HG02970 (cell line): Measurements from ENCODE around the gene C3.

ENCODE experiments used
- ATAC-seq: cut with Tn5 transposase; IDR thresholded peaks from one replicate; pipeline ENCODE4 v1.9.1; 2021; ENCODE audit warnings: mild to moderate bottlenecking, moderate library complexity, moderate number of reproducible peaks; ENCODE audit not compliant: unreplicated experiment, low FRiP score

The C3 gene

GRCh38 chr19:6732803-6733337, 12.4 kb upstream of the C3 start:
- ATAC-seq, result no peak

GRCh38 chr19:6731822-6732221, 11.4 kb upstream of the C3 start:
- no peak for ATAC-seq

- ATAC-seq, result no peak
Measured at GRCh38 chr19:6730941-6731670, 10.7 kb upstream of the C3 start.

GRCh38 chr19:6730153-6730804, 9.8 kb upstream of the C3 start:
- no peak for ATAC-seq

- no peak for ATAC-seq
Measured at GRCh38 chr19:6729573-6730152, 9.2 kb upstream of the C3 start.

GRCh38 chr19:6728346-6728745, 7.9 kb upstream of the C3 start:
- no peak for ATAC-seq

GRCh38 chr19:6725513-6726231, 5.2 kb upstream of the C3 start:
- ATAC-seq, result no peak

GRCh38 chr19:6724631-6725492, 4.4 kb upstream of the C3 start:
- ATAC-seq, result no peak

GRCh38 chr19:6723738-6724137, 3.3 kb upstream of the C3 start:
- ATAC-seq, result no peak

- no peak for ATAC-seq
Measured at GRCh38 chr19:6723108-6723618, 2.7 kb upstream of the C3 start.

- ATAC-seq, result no peak
Measured at GRCh38 chr19:6721773-6722172, 1.3 kb upstream of the C3 start.

GRCh38 chr19:6721138-6721474, 656 bp upstream of the C3 start:
- ATAC-seq, result no peak

- ATAC-seq, result no peak
Measured at GRCh38 chr19:6719992-6720368, 470 bp downstream of the C3 start.

- no peak for ATAC-seq
Measured at GRCh38 chr19:6719540-6719861, 949 bp downstream of the C3 start.

- no peak for ATAC-seq
Measured at GRCh38 chr19:6718741-6719539, 1.5 kb downstream of the C3 start.

- ATAC-seq, result no peak
Measured at GRCh38 chr19:6718111-6718740, 2.2 kb downstream of the C3 start.

- ATAC-seq, result no peak
Measured at GRCh38 chr19:6717441-6717971, 2.9 kb downstream of the C3 start.

GRCh38 chr19:6717036-6717435, 3.4 kb downstream of the C3 start:
- ATAC-seq, result no peak

GRCh38 chr19:6716610-6716970, 3.9 kb downstream of the C3 start:
- ATAC-seq, result no peak
